Parathyroid adenoma (tissue), 2 donors: ENCODE data around the gene AFF1.

ENCODE experiments used
- H2AFZ ChIP-seq: fragments of 300-600 bp; sonication (generic); one replicate; pipeline ENCODE4 v1.7.0; 2017; ENCODE audit warnings: antibody characterized with exemption, mild to moderate bottlenecking
- H3K27ac ChIP-seq: fragments of 300-600 bp; sonication (generic); one replicate; pipeline ENCODE4 v1.7.0; 2017
- H3K27me3 ChIP-seq: fragments of 300-600 bp; sonication (generic); one replicate; pipeline ENCODE4 v1.7.0; 2017; ENCODE audit warnings: low read length; ENCODE audit not compliant: control insufficient read depth, insufficient read depth
- H3K36me3 ChIP-seq: fragments of 300-600 bp; sonication (generic); one replicate; pipeline ENCODE4 v1.7.0; 2017; ENCODE audit warnings: low read length; ENCODE audit not compliant: control insufficient read depth, insufficient read depth
- H3K4me1 ChIP-seq: fragments of 300-600 bp; sonication (generic); one replicate; pipeline ENCODE4 v1.7.0; 2017; ENCODE audit warnings: control low read depth
- H3K4me2 ChIP-seq: fragments of 300-600 bp; sonication (generic); one replicate; pipeline ENCODE4 v1.7.0; 2017; ENCODE audit warnings: low read length
- H3K4me3 ChIP-seq: fragments of 300-600 bp; sonication (generic); one replicate; pipeline ENCODE4 v1.7.0; 2017; ENCODE audit warnings: low read depth, low read length
- H3K79me2 ChIP-seq: fragments of 300-600 bp; sonication (generic); one replicate; pipeline ENCODE4 v1.7.0; 2017; ENCODE audit warnings: control low read depth
- H3K9ac ChIP-seq: fragments of 300-600 bp; sonication (generic); one replicate; pipeline ENCODE4 v1.7.0; 2017; ENCODE audit warnings: mild to moderate bottlenecking
- H3K9me3 ChIP-seq: fragments of 300-600 bp; sonication (generic); one replicate; pipeline ENCODE4 v1.7.0; 2017; ENCODE audit warnings: low read length; ENCODE audit not compliant: control insufficient read depth
- TF ChIP-seq, protein P1 (sequence below): fragments of 300-600 bp; sonication (generic); IDR thresholded peaks from one replicate; pipeline ENCODE4 v1.7.0; 2017; ENCODE audit warnings: antibody characterized with exemption, mild to moderate bottlenecking
- donor health status: primary hyperparathyroidism.

Gene AFF1

GRCh38 chr4:87092389-87093141, 157.8 kb downstream of the AFF1 start:
- no peak overlapping the region for H2AFZ ChIP-seq
- H3K27ac ChIP-seq: peak overlapping the region; percentile 81
- no peaks in the 10 kb centered on the region for H3K36me3 ChIP-seq
- H3K9ac ChIP-seq: no peak overlapping the region
- no peaks in the 10 kb centered on the region for H3K27me3 ChIP-seq
- H3K4me3 ChIP-seq: no peak overlapping the region
- peak overlapping the region; percentile 51 for H3K4me2 ChIP-seq
- TF ChIP-seq, protein P1, sequence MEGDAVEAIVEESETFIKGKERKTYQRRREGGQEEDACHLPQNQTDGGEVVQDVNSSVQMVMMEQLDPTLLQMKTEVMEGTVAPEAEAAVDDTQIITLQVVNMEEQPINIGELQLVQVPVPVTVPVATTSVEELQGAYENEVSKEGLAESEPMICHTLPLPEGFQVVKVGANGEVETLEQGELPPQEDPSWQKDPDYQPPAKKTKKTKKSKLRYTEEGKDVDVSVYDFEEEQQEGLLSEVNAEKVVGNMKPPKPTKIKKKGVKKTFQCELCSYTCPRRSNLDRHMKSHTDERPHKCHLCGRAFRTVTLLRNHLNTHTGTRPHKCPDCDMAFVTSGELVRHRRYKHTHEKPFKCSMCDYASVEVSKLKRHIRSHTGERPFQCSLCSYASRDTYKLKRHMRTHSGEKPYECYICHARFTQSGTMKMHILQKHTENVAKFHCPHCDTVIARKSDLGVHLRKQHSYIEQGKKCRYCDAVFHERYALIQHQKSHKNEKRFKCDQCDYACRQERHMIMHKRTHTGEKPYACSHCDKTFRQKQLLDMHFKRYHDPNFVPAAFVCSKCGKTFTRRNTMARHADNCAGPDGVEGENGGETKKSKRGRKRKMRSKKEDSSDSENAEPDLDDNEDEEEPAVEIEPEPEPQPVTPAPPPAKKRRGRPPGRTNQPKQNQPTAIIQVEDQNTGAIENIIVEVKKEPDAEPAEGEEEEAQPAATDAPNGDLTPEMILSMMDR: no peak
- H3K79me2 ChIP-seq: peaks cover 5% of the 10 kb centered on the region
- H3K4me1 ChIP-seq: peaks cover 9% of the 10 kb centered on the region
- no peaks in the 10 kb centered on the region for H3K9me3 ChIP-seq

DNA sequence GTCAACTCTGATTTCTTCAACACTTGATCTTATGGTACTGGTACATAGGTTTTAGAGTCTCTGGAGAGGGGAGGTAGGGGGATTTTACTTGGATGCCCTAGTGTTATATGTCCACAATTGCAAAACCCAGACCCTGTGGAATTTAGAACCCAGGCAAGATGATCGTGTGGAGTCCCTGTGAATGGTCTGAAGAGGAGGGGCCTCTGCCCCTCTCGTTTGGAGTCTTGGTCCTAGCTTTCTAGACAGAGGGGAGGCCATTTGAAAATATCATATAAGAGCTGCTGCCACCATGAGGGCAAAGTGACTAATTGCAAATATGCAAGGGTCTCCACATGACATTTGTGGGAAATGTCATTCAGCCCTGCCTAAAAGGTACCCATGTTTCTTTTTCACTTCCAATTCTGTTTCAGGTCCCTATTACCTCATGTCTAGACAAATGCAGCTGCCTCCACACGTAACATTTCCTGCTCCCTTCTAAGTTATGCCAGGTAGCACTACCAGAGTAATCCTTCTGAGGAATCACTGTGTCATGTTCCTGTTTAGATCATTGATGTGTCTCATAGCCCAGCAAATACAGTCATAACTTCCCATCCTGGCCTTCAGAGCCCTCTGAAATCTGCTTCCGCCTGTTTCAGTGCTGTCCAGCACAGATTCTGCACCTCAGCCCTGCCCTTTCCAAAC, 158.8 kb downstream of the AFF1 start:
- H3K79me2 ChIP-seq: peaks cover 3% of the 10 kb centered on the region
- TF ChIP-seq, protein P1: peak; percentile 38
- H3K27ac ChIP-seq: peak overlapping the region; percentile 81
- no peaks in the 10 kb centered on the region for H3K27me3 ChIP-seq
- H3K4me3 ChIP-seq: no peak overlapping the region
- no peak overlapping the region for H3K4me2 ChIP-seq
- H2AFZ ChIP-seq: no peak overlapping the region
- no peak overlapping the region for H3K9ac ChIP-seq
- H3K9me3 ChIP-seq: no peaks in the 10 kb centered on the region
- H3K4me1 ChIP-seq: peaks cover 9% of the 10 kb centered on the region
- H3K36me3 ChIP-seq: no peaks in the 10 kb centered on the region

GRCh38 chr4:87097075-87097474, 162.3 kb downstream of the AFF1 start:
- H3K9me3 ChIP-seq: no peaks in the 10 kb centered on the region
- H3K27ac ChIP-seq: no peak overlapping the region
- H3K36me3 ChIP-seq: no peaks in the 10 kb centered on the region
- peaks cover 9% of the 10 kb centered on the region for H3K79me2 ChIP-seq
- H2AFZ ChIP-seq: no peak overlapping the region
- H3K27me3 ChIP-seq: no peaks in the 10 kb centered on the region
- no peak overlapping the region for H3K4me3 ChIP-seq
- H3K9ac ChIP-seq: no peak overlapping the region
- peaks cover 9% of the 10 kb centered on the region for H3K4me1 ChIP-seq
- TF ChIP-seq, protein P1: no peak
- no peak overlapping the region for H3K4me2 ChIP-seq

- no peak overlapping the region for H3K4me2 ChIP-seq
- no peak overlapping the region for H3K27ac ChIP-seq
- no peaks in the 10 kb centered on the region for H3K4me1 ChIP-seq
- no peak overlapping the region for H3K9ac ChIP-seq
- no peaks in the 10 kb centered on the region for H3K9me3 ChIP-seq
- peaks cover 12% of the 10 kb centered on the region for H3K79me2 ChIP-seq
- H3K4me3 ChIP-seq: no peak overlapping the region
- no peaks in the 10 kb centered on the region for H3K36me3 ChIP-seq
- TF ChIP-seq, protein P1: no peak
- H2AFZ ChIP-seq: no peak overlapping the region
- H3K27me3 ChIP-seq: no peaks in the 10 kb centered on the region
Observed at GRCh38 chr4:87100168-87100567, 165.4 kb downstream of the AFF1 start.
